ENCODE results near the gene KCNQ1.

DNA sequence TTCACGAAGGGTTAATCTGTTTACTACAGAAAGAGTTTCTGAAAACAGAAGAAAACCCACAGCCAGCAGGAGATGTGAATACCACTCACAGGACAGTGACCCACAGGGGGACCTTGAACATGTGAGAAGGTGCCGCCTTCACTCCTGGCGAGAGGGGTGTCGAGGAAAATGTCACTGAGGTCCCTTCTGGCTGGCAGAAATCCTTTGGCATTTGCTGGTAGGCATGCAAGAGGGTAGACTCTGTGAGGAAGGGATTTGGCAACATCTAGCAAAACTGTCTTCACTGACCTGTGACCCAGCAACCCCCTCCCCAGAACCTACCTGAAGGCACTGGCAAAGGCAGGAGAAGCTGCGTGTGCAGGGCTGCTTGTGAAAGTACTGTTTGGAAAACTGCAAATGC is 8.6 kb downstream of the KCNQ1 start:
- no peak for TF ChIP-seq CTCF (IDR thresholded peaks at IDR 0.05; ENCODE audit: low read length)
- no peak for TF ChIP-seq EZH2 (IDR thresholded peaks at IDR 0.05; ENCODE audit: borderline replicate concordance, low read length)
